HL-60/S4 treated with retinoic acid at 250 ng/mL for 4 days and 3 days (cell line): Measurements from ENCODE around the gene MYH14.
"Not testable (repeated sequence)": the region's sequence is repeated elsewhere in the genome, so short reads cannot be mapped to it uniquely, and the experiment has no call there.

ENCODE experiments used
- in situ Hi-C: fragments of 300-500 bp; cut with MboI; formaldehyde crosslinking; loops from 2 replicates; pipeline ENCODE4 v1.7.0; 2022; ENCODE audit warnings: low sequenced_read_pairs

MYH14 gene

GRCh38 chr19:50315773-50316448, 112.5 kb downstream of the MYH14 start:
- in situ Hi-C loops: no loop called here

GRCh38 chr19:50317115-50317514, 113.7 kb downstream of the MYH14 start:
- in situ Hi-C loops: no loop called here

- in situ Hi-C loops: no loop called here
Measured at GRCh38 chr19:50318438-50318837, 115.0 kb downstream of the MYH14 start.

GRCh38 chr19:50319156-50319555, 115.7 kb downstream of the MYH14 start:
- in situ Hi-C loops: no loop called here

- in situ Hi-C loops: no loop called here
Measured at GRCh38 chr19:50320051-50320450, 116.6 kb downstream of the MYH14 start.

- in situ Hi-C loops: no loop called here
Measured at GRCh38 chr19:50320596-50320995, 117.2 kb downstream of the MYH14 start.

GRCh38 chr19:50321831-50322230, 118.4 kb downstream of the MYH14 start:
- in situ Hi-C loops: no loop called here

- in situ Hi-C loops: no loop called here
Measured at GRCh38 chr19:50322234-50322633, 118.8 kb downstream of the MYH14 start.

- in situ Hi-C loops: no loop called here
Measured at GRCh38 chr19:50322931-50323781, 119.7 kb downstream of the MYH14 start.

- in situ Hi-C loops: no loop called here
Measured at GRCh38 chr19:50323782-50324133, 120.3 kb downstream of the MYH14 start.

- in situ Hi-C loops: no loop called here
Measured at GRCh38 chr19:50324331-50324730, 120.9 kb downstream of the MYH14 start.

GRCh38 chr19:50325310-50326100, 122.1 kb downstream of the MYH14 start:
- in situ Hi-C loops: no loop called here

GRCh38 chr19:50326101-50326664, 122.8 kb downstream of the MYH14 start:
- in situ Hi-C loops: no loop called here

GRCh38 chr19:50327013-50327412, 123.6 kb downstream of the MYH14 start:
- in situ Hi-C loops: no loop called here

- in situ Hi-C loops: no loop called here
Measured at GRCh38 chr19:50327461-50328223, 124.2 kb downstream of the MYH14 start.

- in situ Hi-C loops: no loop called here
Measured at GRCh38 chr19:50328224-50328872, 124.9 kb downstream of the MYH14 start.

- in situ Hi-C loops: no loop called here
Measured at GRCh38 chr19:50328873-50329145, 125.4 kb downstream of the MYH14 start.

GRCh38 chr19:50329146-50329925, 125.9 kb downstream of the MYH14 start, which contains the start of gene KCNC3:
KCNC3 (minus strand) TSS chr19:50329377; CDS start chr19:50329082, 295 bp downstream.
- in situ Hi-C loops: no loop called here

- in situ Hi-C loops: not testable (repeated sequence)
Measured at GRCh38 chr19:50329926-50330294, 126.5 kb downstream of the MYH14 start.
